Measurements from ENCODE around the gene ZNF532.
"Not testable (repeated sequence)": the region's sequence is repeated elsewhere in the genome, so short reads cannot be mapped to it uniquely, and the experiment has no call there.

The ZNF532 gene

GRCh38 chr18:58911766-58912165 lies 47.1 kb downstream of the ZNF532 start:
- H4K8ac ChIP-seq (ENCODE audit: low read depth, low read length): peak overlapping the region; percentile 58
- H3K4ac ChIP-seq (ENCODE audit: low read depth, low read length): peak overlapping the region; percentile 19
- peaks cover 19 to 25% of the 10 kb centered on the region in 2 experiments for H3K4me1 ChIP-seq (ENCODE audit: control insufficient read depth in 1 of 2, insufficient read depth in 2 of 2, low read length in 2 of 2)
- no peak overlapping the region for H2BK5ac ChIP-seq (ENCODE audit: low read depth, low read length, poor library complexity)
- no peak overlapping the region for H3K4me2 ChIP-seq (ENCODE audit: low read length)
- H3K79me1 ChIP-seq (ENCODE audit: low read length): peaks cover 19% of the 10 kb centered on the region
- H3K14ac ChIP-seq (ENCODE audit: low read length): peak overlapping the region; percentile 32
- H3K18ac ChIP-seq (ENCODE audit: low read length): no peak overlapping the region
- no peak overlapping the region for H3K23ac ChIP-seq (ENCODE audit: low read length)
- no peak overlapping the region for H4K12ac ChIP-seq (ENCODE audit: low read depth, low read length)
- H2AK5ac ChIP-seq (ENCODE audit: low read length): no peak overlapping the region
- H3K79me2 ChIP-seq (ENCODE audit: control insufficient read depth, insufficient read depth, low read length, poor library complexity): peaks cover 15% of the 10 kb centered on the region
- H2BK12ac ChIP-seq (ENCODE audit: low read length): peak overlapping the region; percentile 61
- peak overlapping the region; percentile 81 for H4K91ac ChIP-seq (ENCODE audit: low read depth, low read length)
- peaks cover 5 to 14% of the 10 kb centered on the region in 2 experiments for H3K36me3 ChIP-seq (ENCODE audit: control insufficient read depth in 1 of 2, insufficient read depth in 2 of 2, low read length in 2 of 2)
- no peak overlapping the region for H3K9ac ChIP-seq (ENCODE audit: low read length)
- no CpG with 5 or more reads among the region's 8 CpGs for WGBS (ENCODE audit: extremely low coverage, insufficient coverage, insufficient read length)
- no peak for DNase-seq
- no peak overlapping the region for H3K4me3 ChIP-seq (ENCODE audit: low read depth, low read length)
- H2BK120ac ChIP-seq (ENCODE audit: insufficient read depth, low read length, poor library complexity): peak overlapping the region; percentile 8
- H3K27ac ChIP-seq (ENCODE audit: low read depth, low read length): peak overlapping the region; percentile 38
- no peaks in the 10 kb centered on the region for H3K27me3 ChIP-seq (ENCODE audit: insufficient read depth, low read length)
- no peak overlapping the region for H2AFZ ChIP-seq (ENCODE audit: insufficient read depth, low read length, poor library complexity)
- no peaks in the 10 kb centered on the region for H3K9me3 ChIP-seq (ENCODE audit: insufficient read depth, low read depth, low read length)

DNA sequence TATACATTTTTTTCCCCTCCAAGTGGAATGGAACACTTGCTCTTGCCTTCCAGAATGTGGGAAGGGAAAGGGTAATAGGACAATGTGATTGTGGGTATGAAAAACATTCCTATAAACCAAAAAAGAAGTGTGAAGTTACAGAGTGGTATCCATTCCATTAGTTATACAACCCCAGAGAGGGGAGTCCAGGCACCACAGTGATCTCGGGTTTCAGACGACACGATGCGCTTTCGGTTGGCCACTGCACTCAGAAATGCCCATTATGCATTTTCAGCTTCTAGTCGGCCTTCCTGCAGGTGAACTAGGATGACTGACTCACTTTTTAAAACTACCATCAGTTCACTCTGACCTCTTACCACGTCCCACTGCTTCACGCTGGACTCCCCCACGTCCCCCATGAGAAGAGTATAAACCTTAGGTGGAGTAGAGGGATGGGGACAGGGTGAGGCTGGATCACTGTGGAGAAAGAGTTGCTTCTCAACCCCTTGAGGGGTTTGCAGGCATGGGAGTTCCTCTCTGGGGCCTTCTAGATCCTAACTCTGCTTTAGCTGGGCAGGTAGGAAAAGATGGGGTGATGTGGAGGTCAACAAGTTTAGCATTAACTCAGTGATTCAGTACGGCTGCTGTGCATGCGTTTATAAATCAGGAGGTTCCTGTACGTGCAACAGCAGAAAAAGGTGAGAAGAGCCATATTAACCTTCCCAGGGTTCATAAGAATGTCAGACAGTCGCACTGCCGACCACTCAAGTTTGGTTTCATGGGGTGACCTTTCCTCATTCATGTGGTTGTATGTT lies 50.5 kb downstream of the ZNF532 start:
- Histone ChIP-seq H3K79me1 (ENCODE audit: low read length) (peaks cover 14% of the 10 kb centered on the region), H3K18ac (ENCODE audit: low read length) (peak overlapping the region; percentile 0), H3K4me2 (ENCODE audit: low read length) (no peak overlapping the region), H3K4me1 (ENCODE audit: control insufficient read depth in 1 of 2, insufficient read depth in 2 of 2, low read length in 2 of 2) (peaks cover 19 to 25% of the 10 kb centered on the region in 2 experiments), H3K23ac (ENCODE audit: low read length) (no peak overlapping the region), H4K12ac (ENCODE audit: low read depth, low read length) (no peak overlapping the region), H2BK5ac (ENCODE audit: low read depth, low read length, poor library complexity) (no peak overlapping the region), H3K36me3 (ENCODE audit: control insufficient read depth in 1 of 2, insufficient read depth in 2 of 2, low read length in 2 of 2) (peaks cover 26 to 39% of the 10 kb centered on the region in 2 experiments), H3K9me3 (ENCODE audit: insufficient read depth, low read depth, low read length) (no peaks in the 10 kb centered on the region), H3K14ac (ENCODE audit: low read length) (no peak overlapping the region), H3K4ac (ENCODE audit: low read depth, low read length) (peak overlapping the region; percentile 56), H3K9ac (ENCODE audit: low read length) (no peak overlapping the region), H3K27me3 (ENCODE audit: insufficient read depth, low read length) (no peaks in the 10 kb centered on the region), H3K27ac (ENCODE audit: low read depth, low read length) (no peak overlapping the region), H2AFZ (ENCODE audit: insufficient read depth, low read length, poor library complexity) (no peak overlapping the region), H3K79me2 (ENCODE audit: control insufficient read depth, insufficient read depth, low read length, poor library complexity) (peaks cover 13% of the 10 kb centered on the region), H3K4me3 (ENCODE audit: low read depth, low read length) (no peak overlapping the region), H4K91ac (ENCODE audit: low read depth, low read length) (no peak overlapping the region), H2AK5ac (ENCODE audit: low read length) (no peak overlapping the region), H2BK120ac (ENCODE audit: insufficient read depth, low read length, poor library complexity) (no peak overlapping the region), H4K8ac (ENCODE audit: low read depth, low read length) (no peak overlapping the region), H2BK12ac (ENCODE audit: low read length) (no peak overlapping the region)
- no peak for DNase-seq
- no CpG with 5 or more reads among the region's 14 CpGs for WGBS (ENCODE audit: extremely low coverage, insufficient coverage, insufficient read length)

DNA sequence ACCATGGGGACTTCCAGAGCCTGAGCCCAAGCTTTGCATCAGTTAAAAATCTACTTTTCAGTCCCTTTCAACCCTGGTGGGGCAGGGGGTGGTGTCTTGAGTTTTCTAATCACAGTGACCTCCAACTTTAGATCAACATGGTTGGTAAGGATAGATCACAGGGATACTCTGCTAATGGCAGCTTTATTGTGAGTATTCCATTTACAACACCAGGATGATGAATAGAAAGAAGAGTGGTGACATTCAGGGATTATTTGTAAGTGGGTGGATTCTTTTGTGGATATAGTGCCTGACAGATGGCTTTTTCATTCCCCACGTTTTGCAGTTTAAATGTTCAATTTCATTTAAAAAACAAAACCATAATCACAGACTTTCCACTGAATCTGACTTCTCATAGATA lies 51.3 kb downstream of the ZNF532 start:
- Histone ChIP-seq H2BK120ac (ENCODE audit: insufficient read depth, low read length, poor library complexity) (no peak overlapping the region), H3K23ac (ENCODE audit: low read length) (no peak overlapping the region), H3K4me3 (ENCODE audit: low read depth, low read length) (no peak overlapping the region), H3K79me1 (ENCODE audit: low read length) (peaks cover 13% of the 10 kb centered on the region), H2BK12ac (ENCODE audit: low read length) (no peak overlapping the region), H3K4me1 (ENCODE audit: control insufficient read depth in 1 of 2, insufficient read depth in 2 of 2, low read length in 2 of 2) (peaks cover 12 to 24% of the 10 kb centered on the region in 2 experiments), H3K36me3 (ENCODE audit: control insufficient read depth in 1 of 2, insufficient read depth in 2 of 2, low read length in 2 of 2) (peaks cover 28 to 44% of the 10 kb centered on the region in 2 experiments), H4K91ac (ENCODE audit: low read depth, low read length) (no peak overlapping the region), H3K27ac (ENCODE audit: low read depth, low read length) (no peak overlapping the region), H3K4ac (ENCODE audit: low read depth, low read length) (no peak overlapping the region), H3K9ac (ENCODE audit: low read length) (no peak overlapping the region), H2AFZ (ENCODE audit: insufficient read depth, low read length, poor library complexity) (no peak overlapping the region), H3K4me2 (ENCODE audit: low read length) (no peak overlapping the region), H3K79me2 (ENCODE audit: control insufficient read depth, insufficient read depth, low read length, poor library complexity) (peaks cover 13% of the 10 kb centered on the region), H2BK5ac (ENCODE audit: low read depth, low read length, poor library complexity) (no peak overlapping the region), H4K12ac (ENCODE audit: low read depth, low read length) (no peak overlapping the region), H3K14ac (ENCODE audit: low read length) (no peak overlapping the region), H3K27me3 (ENCODE audit: insufficient read depth, low read length) (no peaks in the 10 kb centered on the region), H3K9me3 (ENCODE audit: insufficient read depth, low read depth, low read length) (no peaks in the 10 kb centered on the region), H3K18ac (ENCODE audit: low read length) (no peak overlapping the region), H2AK5ac (ENCODE audit: low read length) (no peak overlapping the region), H4K8ac (ENCODE audit: low read depth, low read length) (no peak overlapping the region)
- DNase-seq: no peak
- no CpG with 5 or more reads among the region's 1 CpG for WGBS (ENCODE audit: extremely low coverage, insufficient coverage, insufficient read length)

DNA sequence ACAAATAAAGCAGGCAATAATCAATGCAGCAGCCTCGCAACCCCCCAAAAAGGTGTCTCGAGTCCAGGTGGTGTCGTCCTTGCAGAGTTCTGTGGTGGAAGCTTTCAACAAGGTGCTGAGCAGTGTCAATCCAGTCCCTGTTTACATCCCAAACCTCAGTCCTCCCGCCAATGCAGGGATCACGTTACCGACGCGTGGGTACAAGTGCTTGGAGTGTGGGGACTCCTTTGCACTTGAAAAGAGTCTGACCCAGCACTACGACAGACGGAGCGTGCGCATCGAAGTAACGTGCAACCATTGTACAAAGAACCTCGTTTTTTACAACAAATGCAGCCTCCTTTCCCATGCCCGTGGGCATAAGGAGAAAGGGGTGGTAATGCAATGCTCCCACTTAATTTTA lies 55.3 kb downstream of the ZNF532 start:
- H2BK120ac ChIP-seq (ENCODE audit: insufficient read depth, low read length, poor library complexity); H2BK5ac ChIP-seq (ENCODE audit: low read depth, low read length, poor library complexity); H3K4me2 ChIP-seq (ENCODE audit: low read length); H2AK5ac ChIP-seq (ENCODE audit: low read length); H2AFZ ChIP-seq (ENCODE audit: insufficient read depth, low read length, poor library complexity); H3K14ac ChIP-seq (ENCODE audit: low read length); H3K79me2 ChIP-seq (ENCODE audit: control insufficient read depth, insufficient read depth, low read length, poor library complexity); H3K27me3 ChIP-seq (ENCODE audit: insufficient read depth, low read length); DNase-seq; H3K23ac ChIP-seq (ENCODE audit: low read length); H3K9ac ChIP-seq (ENCODE audit: low read length); H3K27ac ChIP-seq (ENCODE audit: low read depth, low read length); H3K9me3 ChIP-seq (ENCODE audit: insufficient read depth, low read depth, low read length); H3K79me1 ChIP-seq (ENCODE audit: low read length); H2BK12ac ChIP-seq (ENCODE audit: low read length); H3K4me3 ChIP-seq (ENCODE audit: low read depth, low read length); H3K4ac ChIP-seq (ENCODE audit: low read depth, low read length); H4K12ac ChIP-seq (ENCODE audit: low read depth, low read length); H4K8ac ChIP-seq (ENCODE audit: low read depth, low read length); H3K18ac ChIP-seq (ENCODE audit: low read length); H4K91ac ChIP-seq (ENCODE audit: low read depth, low read length): not testable (repeated sequence)
- H3K4me1 ChIP-seq (ENCODE audit: control insufficient read depth in 1 of 2, insufficient read depth in 2 of 2, low read length in 2 of 2): peaks cover 0 to 12% of the 10 kb centered on the region in 2 experiments
- WGBS (ENCODE audit: extremely low coverage, insufficient coverage, insufficient read length): no CpG with 5 or more reads among the region's 16 CpGs
- H3K36me3 ChIP-seq (ENCODE audit: control insufficient read depth in 1 of 2, insufficient read depth in 2 of 2, low read length in 2 of 2): peaks cover 40 to 55% of the 10 kb centered on the region in 2 experiments
